Central memory CD8-positive, alpha-beta T cell (primary cell): ENCODE measurements around the gene HTR2C.

Experiments used
- ATAC-seq: fragments of 150-1000 bp; cut with Tn5 transposase; replicated peaks from 2 replicates; pipeline ENCODE4 v1.10.0; 2022; ENCODE audit warnings: mild to moderate bottlenecking, moderate FRiP score, moderate number of reproducible peaks; ENCODE audit not compliant: poor library complexity, severe bottlenecking; ENCODE audit errors: extremely low read depth
- DNase-seq, 2 donors: peaks; one replicate each; pipeline ENCODE4 v3.0.0; 2021; ENCODE audit warnings: low spot score in 2 of 2
- H3K27ac Mint-ChIP-seq: one replicate; pipeline ENCODE4 v1.8.0; 2022; ENCODE audit warnings: low read depth, mild to moderate bottlenecking, moderate library complexity, mixed read lengths
- H3K27me3 Mint-ChIP-seq: one replicate; pipeline ENCODE4 v1.8.0; 2022; ENCODE audit warnings: mixed read lengths
- H3K36me3 Mint-ChIP-seq: one replicate; pipeline ENCODE4 v1.8.0; 2022; ENCODE audit warnings: mild to moderate bottlenecking, moderate library complexity, mixed read lengths; ENCODE audit not compliant: insufficient read depth
- H3K4me1 Mint-ChIP-seq: one replicate; pipeline ENCODE4 v1.8.0; 2022; ENCODE audit warnings: mixed read lengths
- H3K4me3 Mint-ChIP-seq: one replicate; pipeline ENCODE4 v1.8.0; 2022; ENCODE audit warnings: mild to moderate bottlenecking, moderate library complexity, mixed read lengths
- H3K9me3 Mint-ChIP-seq: one replicate; pipeline ENCODE4 v1.8.0; 2022; ENCODE audit warnings: mixed read lengths

Gene HTR2C

DNA sequence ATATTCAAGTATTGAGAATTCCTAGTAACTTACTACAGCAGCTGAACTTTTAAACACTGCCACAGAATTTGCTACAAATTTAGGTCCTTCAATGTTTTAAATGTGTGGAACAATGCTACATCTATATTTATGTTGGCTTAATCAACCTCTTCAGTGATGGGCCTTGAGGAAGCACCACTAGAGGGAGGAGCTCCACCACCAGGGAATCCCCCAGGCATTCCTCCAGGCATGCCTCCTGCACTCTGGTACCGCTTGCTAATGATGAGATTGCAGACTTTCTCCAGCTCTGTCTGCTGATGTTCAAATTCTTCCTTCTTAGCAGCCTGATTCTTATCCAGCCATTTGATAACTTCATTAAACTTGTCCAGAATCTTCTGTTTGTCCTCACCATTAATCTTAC lies 190.8 kb downstream of the HTR2C start:
- Mint-ChIP-seq H3K27me3 (no peaks in the 10 kb centered on the region), H3K4me1 (no peaks in the 10 kb centered on the region), H3K27ac (no peak overlapping the region), H3K36me3 (no peaks in the 10 kb centered on the region), H3K9me3 (peaks cover 13% of the 10 kb centered on the region), H3K4me3 (no peak overlapping the region)
- ATAC-seq (no peak), DNase-seq (no peak)

GRCh38 chrX:114782925-114783324 lies 199.0 kb downstream of the HTR2C start:
- Mint-ChIP-seq H3K27me3 (no peaks in the 10 kb centered on the region), H3K27ac (no peak overlapping the region), H3K4me1 (no peaks in the 10 kb centered on the region), H3K4me3 (no peak overlapping the region), H3K36me3 (no peaks in the 10 kb centered on the region), H3K9me3 (no peaks in the 10 kb centered on the region)
- no peak for ATAC-seq
- DNase-seq, result no peak

GRCh38 chrX:114787061-114787460 lies 203.2 kb downstream of the HTR2C start:
- no peak overlapping the region for H3K4me3 Mint-ChIP-seq
- no peaks in the 10 kb centered on the region for H3K9me3 Mint-ChIP-seq
- H3K27me3 Mint-ChIP-seq, result no peaks in the 10 kb centered on the region
- ATAC-seq (no peak), DNase-seq (no peak)
- H3K27ac Mint-ChIP-seq, result no peak overlapping the region
- no peaks in the 10 kb centered on the region for H3K36me3 Mint-ChIP-seq
- no peaks in the 10 kb centered on the region for H3K4me1 Mint-ChIP-seq

DNA sequence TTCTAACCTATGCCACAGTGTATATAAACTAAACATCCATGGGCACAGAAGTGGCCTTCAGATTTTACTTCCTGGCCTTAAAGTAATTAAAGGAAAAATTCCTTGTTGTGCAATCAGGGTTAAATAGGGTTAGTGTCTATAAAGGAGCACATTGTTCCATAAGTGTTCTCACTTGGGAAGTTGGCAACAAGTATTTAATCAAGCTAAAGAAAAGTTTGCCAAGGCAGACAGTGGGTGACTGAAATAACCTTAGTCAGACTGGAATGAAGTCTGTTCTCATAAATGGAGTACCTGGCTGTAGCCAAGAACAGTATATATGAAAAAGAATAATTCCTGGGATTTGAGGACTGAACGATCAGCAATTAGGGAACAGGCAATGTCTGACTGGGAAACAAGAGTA lies 213.6 kb downstream of the HTR2C start:
- DNase-seq, result no peak
- ATAC-seq, result no peak
- Mint-ChIP-seq H3K27ac (no peak overlapping the region), H3K4me3 (no peak overlapping the region), H3K36me3 (no peaks in the 10 kb centered on the region), H3K9me3 (no peaks in the 10 kb centered on the region), H3K4me1 (no peaks in the 10 kb centered on the region), H3K27me3 (no peaks in the 10 kb centered on the region)

DNA sequence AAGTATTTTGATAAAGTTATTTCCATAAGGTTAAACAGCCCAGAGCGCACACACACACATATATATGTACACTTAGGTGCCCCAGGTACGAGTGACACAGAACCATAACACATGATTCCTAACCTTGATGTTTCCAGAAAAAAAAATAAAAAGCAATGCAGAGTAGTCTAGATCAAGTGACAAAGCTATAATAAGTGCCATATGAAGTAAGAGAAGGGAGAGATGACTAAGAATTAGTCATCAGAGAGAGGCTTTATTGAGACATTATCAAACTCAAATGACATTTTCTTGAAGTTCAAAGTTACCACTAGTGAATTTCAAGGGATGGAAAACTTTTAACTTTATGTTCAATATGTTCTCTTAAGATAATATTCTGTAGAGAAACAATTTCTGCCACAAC lies 215.0 kb downstream of the HTR2C start:
- ATAC-seq, result no peak
- no peaks in the 10 kb centered on the region for H3K9me3 Mint-ChIP-seq
- no peaks in the 10 kb centered on the region for H3K4me1 Mint-ChIP-seq
- DNase-seq, result no peak
- H3K36me3 Mint-ChIP-seq, result no peaks in the 10 kb centered on the region
- H3K27ac Mint-ChIP-seq, result no peak overlapping the region
- no peaks in the 10 kb centered on the region for H3K27me3 Mint-ChIP-seq
- H3K4me3 Mint-ChIP-seq, result no peak overlapping the region

GRCh38 chrX:114800719-114801118 lies 216.8 kb downstream of the HTR2C start:
- Mint-ChIP-seq H3K36me3 (no peaks in the 10 kb centered on the region), H3K27ac (no peak overlapping the region), H3K27me3 (no peaks in the 10 kb centered on the region), H3K4me1 (no peaks in the 10 kb centered on the region), H3K9me3 (no peaks in the 10 kb centered on the region), H3K4me3 (no peak overlapping the region)
- ATAC-seq, result no peak
- no peak for DNase-seq

DNA sequence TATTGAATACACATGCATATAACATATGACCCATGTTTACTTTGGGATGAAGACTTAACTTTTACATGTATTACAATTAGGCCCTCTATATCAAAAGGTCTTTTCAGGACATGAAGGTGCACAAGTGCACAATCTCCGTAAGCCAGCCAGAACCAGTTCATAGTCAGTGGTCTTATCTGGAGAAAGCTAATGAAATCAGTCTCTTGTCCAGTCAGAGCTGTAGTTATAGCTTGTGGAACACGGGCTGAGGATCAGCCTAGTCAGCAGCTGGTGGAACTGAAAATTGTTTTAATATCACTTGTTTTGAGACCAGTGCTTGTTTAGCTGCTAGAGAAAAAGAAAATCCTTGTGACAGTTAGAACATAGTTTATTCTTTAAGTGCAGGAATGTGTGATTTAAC lies 235.6 kb downstream of the HTR2C start:
- no peak overlapping the region for H3K27ac Mint-ChIP-seq
- no peak for ATAC-seq
- no peaks in the 10 kb centered on the region for H3K27me3 Mint-ChIP-seq

DNA sequence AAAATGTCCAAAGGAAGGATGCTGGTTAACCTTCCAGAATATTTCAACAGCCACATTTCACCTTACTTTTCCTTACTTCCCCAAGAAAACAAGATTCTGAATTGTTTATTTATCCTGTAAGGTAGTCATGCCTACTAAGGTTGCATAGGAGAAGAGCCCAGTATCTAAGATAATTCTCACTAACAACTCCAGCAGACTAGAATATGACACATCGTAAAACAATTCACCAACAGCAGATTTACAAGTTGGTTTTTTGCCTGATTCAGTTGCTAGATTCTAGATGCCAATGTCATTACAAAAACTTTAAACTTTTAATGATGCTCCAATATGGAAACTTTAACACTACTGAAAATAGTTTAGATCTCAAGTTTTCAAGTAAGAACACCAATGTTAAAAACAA lies 257.2 kb downstream of the HTR2C start:
- H3K4me1 Mint-ChIP-seq, result no peaks in the 10 kb centered on the region
- no peaks in the 10 kb centered on the region for H3K9me3 Mint-ChIP-seq
- DNase-seq (no peak), ATAC-seq (no peak)
- no peak overlapping the region for H3K27ac Mint-ChIP-seq
- H3K4me3 Mint-ChIP-seq, result no peak overlapping the region
- no peaks in the 10 kb centered on the region for H3K27me3 Mint-ChIP-seq
- no peaks in the 10 kb centered on the region for H3K36me3 Mint-ChIP-seq

More for the DNA sequence above, 235.6 kb downstream of the HTR2C start:
- no peak for DNase-seq
- H3K4me1 Mint-ChIP-seq, result no peaks in the 10 kb centered on the region
- no peak overlapping the region for H3K4me3 Mint-ChIP-seq
- no peaks in the 10 kb centered on the region for H3K36me3 Mint-ChIP-seq
- peaks cover 5% of the 10 kb centered on the region for H3K9me3 Mint-ChIP-seq

DNA sequence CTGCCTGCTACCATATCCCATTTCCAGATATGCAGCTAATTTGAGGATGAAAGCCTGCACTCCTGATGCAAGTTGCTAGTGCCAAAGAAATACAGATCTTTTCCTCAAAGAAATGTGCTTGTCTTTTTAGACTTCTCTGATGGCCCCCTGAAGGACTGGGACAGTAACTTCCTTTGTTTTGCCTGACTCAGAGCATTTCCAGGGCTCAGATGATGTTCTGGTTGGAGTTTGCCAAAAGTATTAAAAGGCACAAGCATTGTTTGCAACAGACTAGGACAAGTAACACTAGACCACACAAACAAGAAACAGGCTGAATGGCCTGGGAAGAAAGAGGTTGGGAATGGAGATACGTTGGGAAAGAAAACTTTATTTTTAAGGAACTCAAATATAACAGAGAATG lies 258.3 kb downstream of the HTR2C start:
- ATAC-seq (no peak), DNase-seq (no peak)
- no peak overlapping the region for H3K27ac Mint-ChIP-seq
- H3K36me3 Mint-ChIP-seq, result no peaks in the 10 kb centered on the region
- H3K9me3 Mint-ChIP-seq, result no peaks in the 10 kb centered on the region
- H3K4me3 Mint-ChIP-seq, result no peak overlapping the region
- H3K27me3 Mint-ChIP-seq, result no peaks in the 10 kb centered on the region
- no peaks in the 10 kb centered on the region for H3K4me1 Mint-ChIP-seq

GRCh38 chrX:114889481-114889880 lies 305.6 kb downstream of the HTR2C start:
- DNase-seq (no peak), ATAC-seq (no peak)
- peaks cover 5% of the 10 kb centered on the region for H3K9me3 Mint-ChIP-seq
- no peaks in the 10 kb centered on the region for H3K4me1 Mint-ChIP-seq
- H3K27me3 Mint-ChIP-seq, result no peaks in the 10 kb centered on the region
- H3K27ac Mint-ChIP-seq, result no peak overlapping the region
- H3K4me3 Mint-ChIP-seq, result no peak overlapping the region
- no peaks in the 10 kb centered on the region for H3K36me3 Mint-ChIP-seq

GRCh38 chrX:114903618-114904017 lies 319.7 kb downstream of the HTR2C start:
- no peak overlapping the region for H3K27ac Mint-ChIP-seq
- H3K4me3 Mint-ChIP-seq, result no peak overlapping the region
- ATAC-seq (no peak), DNase-seq (no peak)
- H3K36me3 Mint-ChIP-seq, result no peaks in the 10 kb centered on the region
- peaks cover 15% of the 10 kb centered on the region for H3K9me3 Mint-ChIP-seq
- no peaks in the 10 kb centered on the region for H3K27me3 Mint-ChIP-seq
- no peaks in the 10 kb centered on the region for H3K4me1 Mint-ChIP-seq

DNA sequence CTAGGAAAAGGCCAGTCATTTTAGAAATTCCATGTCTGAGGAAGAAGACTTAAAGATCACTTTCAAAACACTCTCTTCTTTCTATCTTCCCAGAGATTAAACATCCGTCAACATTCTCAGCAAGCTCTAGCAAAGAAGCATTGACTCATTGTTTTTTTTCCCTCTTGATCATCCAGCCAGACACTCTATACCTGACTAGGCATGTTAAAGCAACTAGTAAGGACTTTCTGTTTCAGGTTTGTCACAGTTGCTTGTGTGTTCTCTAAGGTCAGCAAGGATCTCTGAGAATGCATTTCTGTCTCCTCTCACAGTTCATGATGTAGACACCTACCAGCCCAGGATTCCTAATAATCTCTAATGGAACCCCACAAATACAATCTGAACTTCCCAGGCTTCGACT lies 321.4 kb downstream of the HTR2C start:
- no peaks in the 10 kb centered on the region for H3K36me3 Mint-ChIP-seq
- ATAC-seq (no peak), DNase-seq (no peak)
- H3K27me3 Mint-ChIP-seq, result no peaks in the 10 kb centered on the region
- H3K4me1 Mint-ChIP-seq, result no peaks in the 10 kb centered on the region
- H3K4me3 Mint-ChIP-seq, result no peak overlapping the region
- no peak overlapping the region for H3K27ac Mint-ChIP-seq
- peaks cover 15% of the 10 kb centered on the region for H3K9me3 Mint-ChIP-seq

DNA sequence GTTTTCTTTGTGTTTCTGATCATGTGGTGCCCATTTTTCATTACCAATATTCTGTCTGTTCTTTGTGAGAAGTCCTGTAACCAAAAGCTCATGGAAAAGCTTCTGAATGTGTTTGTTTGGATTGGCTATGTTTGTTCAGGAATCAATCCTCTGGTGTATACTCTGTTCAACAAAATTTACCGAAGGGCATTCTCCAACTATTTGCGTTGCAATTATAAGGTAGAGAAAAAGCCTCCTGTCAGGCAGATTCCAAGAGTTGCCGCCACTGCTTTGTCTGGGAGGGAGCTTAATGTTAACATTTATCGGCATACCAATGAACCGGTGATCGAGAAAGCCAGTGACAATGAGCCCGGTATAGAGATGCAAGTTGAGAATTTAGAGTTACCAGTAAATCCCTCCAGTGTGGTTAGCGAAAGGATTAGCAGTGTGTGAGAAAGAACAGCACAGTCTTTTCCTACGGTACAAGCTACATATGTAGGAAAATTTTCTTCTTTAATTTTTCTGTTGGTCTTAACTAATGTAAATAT lies 323.2 kb downstream of the HTR2C start:
- Mint-ChIP-seq H3K27me3 (no peaks in the 10 kb centered on the region), H3K36me3 (no peaks in the 10 kb centered on the region), H3K27ac (no peak overlapping the region), H3K4me1 (no peaks in the 10 kb centered on the region), H3K4me3 (no peak overlapping the region), H3K9me3 (peaks cover 15% of the 10 kb centered on the region)
- ATAC-seq (no peak), DNase-seq (no peak)

GRCh38 chrX:114924423-114924822 lies 340.5 kb downstream of the HTR2C start:
- peaks cover 12% of the 10 kb centered on the region for H3K9me3 Mint-ChIP-seq
- no peaks in the 10 kb centered on the region for H3K4me1 Mint-ChIP-seq
- no peak overlapping the region for H3K27ac Mint-ChIP-seq
- no peaks in the 10 kb centered on the region for H3K36me3 Mint-ChIP-seq
- ATAC-seq (no peak), DNase-seq (no peak)
- H3K4me3 Mint-ChIP-seq, result no peak overlapping the region
- H3K27me3 Mint-ChIP-seq, result no peaks in the 10 kb centered on the region
